Measurements from ENCODE around the gene OBSCN. TPM values are rescaled to one million over a fixed set of nuclear protein-coding genes. Genes with fewer than 3 reads are reported as not detected.

Gene OBSCN
- total and polyA plus RNA-seq, 2 of the 4 experiments (the other 2 are of a cell fraction): 4.1 to 9.5 TPM

DNA sequence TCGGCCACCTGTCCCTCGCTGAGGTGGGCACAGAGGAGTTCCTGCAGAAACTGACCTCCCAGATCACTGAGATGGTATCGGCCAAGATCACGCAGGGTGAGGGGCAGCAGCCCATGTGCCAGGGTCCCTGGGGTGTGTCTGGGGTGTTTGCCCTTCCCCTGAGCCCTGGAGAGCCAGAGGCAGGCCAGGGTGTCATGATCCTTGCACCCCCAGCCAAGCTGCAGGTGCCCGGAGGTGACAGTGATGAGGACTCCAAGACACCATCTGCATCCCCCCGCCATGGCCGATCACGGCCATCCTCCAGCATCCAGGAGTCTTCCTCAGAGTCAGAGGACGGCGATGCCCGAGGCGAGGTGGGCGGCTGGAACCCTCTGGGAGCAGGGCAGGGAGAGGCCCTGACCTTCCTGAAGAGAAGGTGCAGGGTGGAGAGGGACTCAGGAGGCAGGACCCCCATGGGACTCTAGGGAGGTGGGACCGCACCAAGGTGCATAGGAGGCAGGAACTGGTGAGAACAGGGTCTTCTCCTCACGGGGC is 129.3 kb downstream of the OBSCN start:
- no CpG with 5 or more reads among the region's 15 CpGs for WGBS, 2 experiments (ENCODE audit: extremely low coverage in 2 of 2, insufficient read length in 1 of 2)
- H3K23ac ChIP-seq (ENCODE audit: low read depth, low read length): no peak overlapping the region
- no peaks in the 10 kb centered on the region for H3K79me1 ChIP-seq (ENCODE audit: low read depth in 1 of 2, low read length in 2 of 2)
- no peak overlapping the region for H2BK5ac ChIP-seq (ENCODE audit: low read depth, low read length, poor library complexity, severe bottlenecking)
- no peak overlapping the region for H4K91ac ChIP-seq (ENCODE audit: insufficient read depth, low read depth, low read length)
- no peak overlapping the region for H2AK9ac ChIP-seq (replicated peaks; ENCODE audit: low read depth, low read length, poor library complexity)
- no peak overlapping the region for H4K5ac ChIP-seq (ENCODE audit: low read depth, low read length)
- no peak overlapping the region for H3K14ac ChIP-seq (replicated peaks; ENCODE audit: low read depth, low read length)
- intact Hi-C loops (cut with micrococcal nuclease) (no loop called here), dilution Hi-C loops (cut with HindIII; ENCODE audit: low sequenced_read_pairs, unreplicated experiment) (no loop called here), in situ Hi-C loops (cut with MboI; ENCODE audit: low sequenced_read_pairs) (no loop called here)
- ChIA-PET CTCF (no interaction called here), POLR2A (ENCODE audit: unreplicated experiment) (no interaction called here)
- H4K8ac ChIP-seq (ENCODE audit: low read depth in 2 of 2, low read length in 2 of 2): no peak overlapping the region
- TF ChIP-seq USF2 (IDR thresholded peaks at IDR 0.05; ENCODE audit: low read depth, low read length) (no peak), SMC3 (IDR thresholded peaks at IDR 0.05; ENCODE audit: low read depth, low read length) (no peak)
- DNase-seq: no peak
- H3K4me3 ChIP-seq (ENCODE audit: insufficient read depth, low read depth, low read length): no peak overlapping the region
- H2BK15ac ChIP-seq (ENCODE audit: low read depth, low read length): no peak overlapping the region
- no peak overlapping the region for H3K56ac ChIP-seq (ENCODE audit: extremely low read depth, insufficient read depth, low read length)
- 0 out of 2 replicates have a peak, but pooled peaks cover 7% of the 10 kb centered on the region for H3K9me1 ChIP-seq (ENCODE audit: insufficient read depth, low read length)
- H3K4me1 ChIP-seq (ENCODE audit: control insufficient read depth, insufficient read depth, low read length): no peaks in the 10 kb centered on the region
- no peak overlapping the region for H3K4ac ChIP-seq (ENCODE audit: low read depth, low read length)
- H3K27me3 ChIP-seq (ENCODE audit: control insufficient read depth, insufficient read depth, low read length): no peaks in the 10 kb centered on the region
- H3K18ac ChIP-seq (ENCODE audit: low read depth, low read length): no peak overlapping the region
- no peaks in the 10 kb centered on the region for H3K9me3 ChIP-seq (ENCODE audit: control insufficient read depth, insufficient read depth, low read length)
- no peak overlapping the region for H2AK5ac ChIP-seq (ENCODE audit: low read depth, low read length)
- no peak overlapping the region for H2AFZ ChIP-seq (replicated peaks; ENCODE audit: low read length, poor library complexity)
- H3K9ac ChIP-seq (ENCODE audit: low read depth, low read length): no peak overlapping the region
- H2BK20ac ChIP-seq (ENCODE audit: low read depth, low read length): no peak overlapping the region
- no peaks in the 10 kb centered on the region; the same call in none of the 2 replicates for H4K20me1 ChIP-seq (ENCODE audit: insufficient read depth, low read length)
- H3K36me3 ChIP-seq (ENCODE audit: control insufficient read depth, insufficient read depth, low read length): peaks cover 44% of the 10 kb centered on the region
- no peak overlapping the region for H3K4me2 ChIP-seq (ENCODE audit: low read depth, low read length)
- H3K27ac ChIP-seq (ENCODE audit: insufficient read depth, low read length): no peak overlapping the region
- no TSS peak for BruUV-seq (replicated peaks)
- ATAC-seq (ENCODE audit: low read depth): no peak
- H2BK120ac ChIP-seq (ENCODE audit: low read depth, low read length): no peak overlapping the region
